ENCODE measurements around the gene RAP1GAP2.

RAP1GAP2 gene

DNA sequence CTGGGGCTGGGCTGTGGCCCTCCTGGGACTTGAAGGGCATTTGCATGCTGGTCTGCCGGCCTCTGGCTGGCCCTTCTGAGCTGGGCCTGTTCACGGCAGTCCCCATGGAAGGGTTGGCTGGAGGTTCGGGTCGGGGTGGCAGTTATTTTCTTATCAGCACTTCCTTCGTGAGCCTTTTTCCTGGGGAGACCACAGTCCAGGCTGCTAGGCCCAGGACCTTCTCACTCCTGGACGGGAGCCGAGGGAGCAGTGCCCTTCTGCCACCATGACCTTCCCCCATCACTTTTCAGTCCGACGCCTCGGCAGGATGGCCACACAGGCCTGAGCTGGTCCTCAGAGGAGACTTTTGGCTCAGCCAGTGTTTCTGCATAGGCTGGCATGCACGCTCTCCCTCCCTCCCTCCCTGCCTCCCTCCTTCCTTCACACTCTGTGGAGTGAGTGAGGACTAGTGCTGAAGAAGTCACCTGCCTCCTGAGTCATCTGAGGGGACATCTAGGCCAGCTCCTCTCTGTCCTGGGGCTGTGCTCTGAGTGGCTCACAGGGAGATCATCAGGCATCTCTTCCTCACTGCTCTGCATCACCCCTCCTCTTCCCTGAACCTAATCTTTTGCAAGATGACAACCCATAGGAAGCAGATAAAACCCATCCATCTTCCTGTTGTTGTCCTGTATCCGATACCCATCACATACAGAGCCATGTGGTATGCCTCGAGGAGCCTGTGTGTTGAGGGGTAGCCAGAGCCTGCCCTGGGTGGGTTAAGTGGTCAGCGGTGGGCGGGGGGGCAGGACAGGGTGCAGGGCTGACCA lies 109.7 kb downstream of the RAP1GAP2 start:
- Histone ChIP-seq H3K9me3 (no peaks in the 10 kb centered on the region), H3K4me3 (ENCODE audit: low read depth, low read length) (no peak overlapping the region), H3K4me1 (peaks cover 52% of the 10 kb centered on the region), H3K36me3 (peaks cover 17% of the 10 kb centered on the region), H3K27me3 (no peaks in the 10 kb centered on the region)
- TF ChIP-seq, protein P1, sequence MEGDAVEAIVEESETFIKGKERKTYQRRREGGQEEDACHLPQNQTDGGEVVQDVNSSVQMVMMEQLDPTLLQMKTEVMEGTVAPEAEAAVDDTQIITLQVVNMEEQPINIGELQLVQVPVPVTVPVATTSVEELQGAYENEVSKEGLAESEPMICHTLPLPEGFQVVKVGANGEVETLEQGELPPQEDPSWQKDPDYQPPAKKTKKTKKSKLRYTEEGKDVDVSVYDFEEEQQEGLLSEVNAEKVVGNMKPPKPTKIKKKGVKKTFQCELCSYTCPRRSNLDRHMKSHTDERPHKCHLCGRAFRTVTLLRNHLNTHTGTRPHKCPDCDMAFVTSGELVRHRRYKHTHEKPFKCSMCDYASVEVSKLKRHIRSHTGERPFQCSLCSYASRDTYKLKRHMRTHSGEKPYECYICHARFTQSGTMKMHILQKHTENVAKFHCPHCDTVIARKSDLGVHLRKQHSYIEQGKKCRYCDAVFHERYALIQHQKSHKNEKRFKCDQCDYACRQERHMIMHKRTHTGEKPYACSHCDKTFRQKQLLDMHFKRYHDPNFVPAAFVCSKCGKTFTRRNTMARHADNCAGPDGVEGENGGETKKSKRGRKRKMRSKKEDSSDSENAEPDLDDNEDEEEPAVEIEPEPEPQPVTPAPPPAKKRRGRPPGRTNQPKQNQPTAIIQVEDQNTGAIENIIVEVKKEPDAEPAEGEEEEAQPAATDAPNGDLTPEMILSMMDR (IDR thresholded peaks at IDR 0.05; ENCODE audit: low read depth, low read length): no peak
- peak; percentile 53 for DNase-seq

DNA sequence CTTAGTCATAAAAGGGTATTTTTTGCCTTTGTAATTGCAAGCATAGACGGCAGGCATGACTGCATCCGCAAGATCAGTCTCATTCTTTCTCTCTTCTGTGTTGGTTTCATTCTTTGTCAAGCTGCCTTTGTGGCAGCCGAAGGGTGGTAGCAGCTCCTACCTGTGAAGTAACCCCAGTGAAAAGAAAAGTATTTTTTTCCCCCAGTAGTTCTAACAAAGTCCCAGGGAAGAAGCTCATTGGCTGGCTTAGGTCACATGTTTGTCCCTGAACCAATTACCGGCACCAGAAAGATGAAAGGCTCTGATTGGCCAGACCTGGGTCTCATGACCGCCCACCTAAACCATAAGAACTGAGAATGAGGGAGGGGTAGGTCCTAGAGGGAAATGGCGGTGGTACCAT lies 110.7 kb downstream of the RAP1GAP2 start:
- no peaks in the 10 kb centered on the region for H3K27me3 ChIP-seq
- no peak for DNase-seq
- peaks cover 17% of the 10 kb centered on the region for H3K36me3 ChIP-seq
- no peaks in the 10 kb centered on the region for H3K9me3 ChIP-seq
- H3K4me1 ChIP-seq: peaks cover 55% of the 10 kb centered on the region
- no peak overlapping the region for H3K4me3 ChIP-seq (ENCODE audit: low read depth, low read length)
- TF ChIP-seq, protein P1 (IDR thresholded peaks at IDR 0.05; ENCODE audit: low read depth, low read length): no peak

DNA sequence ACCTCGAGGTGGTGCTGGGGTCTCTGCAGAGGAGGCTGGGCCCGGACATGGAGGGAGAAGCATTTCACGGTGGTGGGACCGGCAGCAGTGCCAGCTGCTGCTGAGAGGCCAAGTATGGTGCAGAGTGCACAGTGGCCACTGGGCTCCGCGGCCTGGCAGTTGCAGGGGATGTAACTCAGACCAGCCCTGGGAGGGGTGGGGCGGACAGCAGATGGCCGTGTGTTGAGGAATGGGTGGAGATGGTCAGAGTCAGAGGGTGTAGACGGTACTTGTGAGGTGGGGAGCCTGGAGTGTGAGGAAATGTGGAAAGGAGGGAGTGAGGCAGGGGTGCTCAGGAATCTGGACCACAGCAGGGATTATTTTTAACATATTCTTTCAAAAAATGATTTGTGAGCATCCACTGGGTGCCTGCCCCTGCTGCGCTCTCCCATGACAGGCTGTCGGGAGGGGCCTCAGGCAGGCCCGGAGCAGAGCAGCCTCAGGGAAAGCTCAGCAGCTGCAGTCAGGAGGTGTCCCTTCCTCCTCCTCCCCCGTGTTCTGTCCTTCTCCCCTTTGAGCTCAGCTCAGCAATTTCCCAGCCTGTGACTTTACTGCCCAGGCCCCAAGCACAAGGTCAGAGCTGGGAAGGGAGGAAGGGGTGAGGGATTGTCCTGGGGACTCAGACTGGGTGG lies 113.1 kb downstream of the RAP1GAP2 start:
- no peak overlapping the region for H3K4me3 ChIP-seq (ENCODE audit: low read depth, low read length)
- H3K9me3 ChIP-seq: no peaks in the 10 kb centered on the region
- H3K27me3 ChIP-seq: no peaks in the 10 kb centered on the region
- DNase-seq: no peak
- H3K36me3 ChIP-seq: peaks cover 17% of the 10 kb centered on the region
- TF ChIP-seq, protein P1 (IDR thresholded peaks at IDR 0.05; ENCODE audit: low read depth, low read length): no peak
- peaks cover 42% of the 10 kb centered on the region for H3K4me1 ChIP-seq

DNA sequence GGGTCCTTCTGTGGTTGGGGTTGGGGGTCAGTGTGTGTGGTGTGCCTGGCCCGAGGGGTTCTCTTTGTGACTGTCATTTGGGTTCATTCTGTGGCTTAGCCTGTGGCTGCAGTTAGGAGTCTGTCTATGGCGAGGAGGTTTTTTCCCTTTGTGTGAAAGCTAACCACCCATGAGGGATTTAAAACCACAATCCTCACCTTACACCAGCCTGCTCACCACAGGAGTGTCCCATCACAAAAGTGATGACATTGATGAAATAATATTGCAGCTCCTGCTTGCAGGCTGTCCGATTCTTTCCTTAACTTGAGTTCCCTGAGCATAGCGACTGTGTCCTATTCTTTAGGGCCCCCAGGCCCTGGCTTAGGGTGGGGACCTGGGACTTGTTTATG lies 113.6 kb downstream of the RAP1GAP2 start:
- H3K36me3 ChIP-seq: peaks cover 17% of the 10 kb centered on the region
- peaks cover 38% of the 10 kb centered on the region for H3K4me1 ChIP-seq
- TF ChIP-seq, protein P1 (IDR thresholded peaks at IDR 0.05; ENCODE audit: low read depth, low read length): no peak
- H3K27me3 ChIP-seq: no peaks in the 10 kb centered on the region
- H3K4me3 ChIP-seq (ENCODE audit: low read depth, low read length): no peak overlapping the region
- no peak for DNase-seq
- no peaks in the 10 kb centered on the region for H3K9me3 ChIP-seq

DNA sequence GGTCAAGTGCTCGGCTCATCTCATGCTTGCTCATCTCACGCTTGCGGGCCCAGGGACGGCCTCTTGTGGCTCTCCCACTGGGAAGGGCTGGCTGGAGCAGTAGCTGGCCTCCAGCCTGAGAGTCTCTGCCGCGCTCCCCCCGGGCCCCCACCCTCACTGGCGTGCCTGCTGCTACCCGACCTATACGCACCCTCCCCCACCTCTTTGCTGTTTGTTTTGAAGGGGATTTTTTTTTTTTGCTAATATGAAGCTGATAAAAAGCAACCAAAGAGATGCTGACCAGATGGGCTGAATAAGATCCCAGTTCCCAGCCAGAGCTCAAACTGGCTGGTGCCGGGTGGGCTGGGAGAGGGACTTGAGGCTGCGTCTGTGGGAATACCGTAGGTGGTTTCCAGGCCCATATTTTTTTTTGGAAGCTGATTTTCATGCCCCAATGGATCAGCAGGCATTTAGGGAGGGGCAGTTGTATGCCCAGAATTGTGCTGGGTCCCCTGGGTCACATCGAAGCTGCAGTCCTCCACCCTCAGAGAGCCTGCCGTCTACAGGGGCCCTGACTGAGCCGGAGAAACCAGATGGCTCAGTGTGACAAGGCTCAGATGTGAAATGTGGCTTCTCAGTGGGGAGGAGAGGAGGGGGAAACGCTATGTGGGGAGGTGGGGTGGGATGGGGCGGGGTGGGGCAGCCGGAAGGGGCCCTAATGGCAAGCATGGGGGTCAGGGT lies 115.0 kb downstream of the RAP1GAP2 start:
- DNase-seq: peak; percentile 58
- TF ChIP-seq, protein P1 (IDR thresholded peaks at IDR 0.05; ENCODE audit: low read depth, low read length): no peak
- Histone ChIP-seq H3K4me3 (ENCODE audit: low read depth, low read length) (no peak overlapping the region), H3K27me3 (no peaks in the 10 kb centered on the region), H3K9me3 (no peaks in the 10 kb centered on the region), H3K4me1 (peaks cover 27% of the 10 kb centered on the region), H3K36me3 (peaks cover 20% of the 10 kb centered on the region)
